HepG2 (cell line): ENCODE results near the gene TMEM33. TPM values are rescaled to one million over a fixed set of nuclear protein-coding genes. Genes with fewer than 3 reads are reported as not detected.
A peak's percentile ranks its signal among the peaks of the same experiment; 100 is the strongest.

Experiments
- ARID2 ChIP-seq: sonication (generic); formaldehyde crosslinking; IDR thresholded peaks from 2 replicates; pipeline ENCODE4 v1.8.1; 2022; ENCODE audit warnings: mild to moderate bottlenecking, missing genetic modification reagents, borderline replicate concordance
- ATF4 ChIP-seq, 2 experiments: fragments of 450-650 bp in 1 of 2; sonication (generic) in 1 of 2; formaldehyde crosslinking; IDR thresholded peaks; 2 replicates each; pipeline versions ENCODE4 v1.5.0 to v1.8.0; 2020 to 2022; ENCODE audit warnings: mild to moderate bottlenecking in 1 of 2, missing genetic modification reagents in 1 of 2
- CCAR2 ChIP-seq: fragments of 200-400 bp; formaldehyde crosslinking; optimal IDR thresholded peaks from 2 replicates; pipeline ENCODE3; 2018; ENCODE audit warnings: low read depth, mild to moderate bottlenecking, low read length, moderate library complexity
- CREBL2 ChIP-seq: sonication (generic); formaldehyde crosslinking; IDR thresholded peaks from 2 replicates; pipeline ENCODE4 v1.8.1; 2023; ENCODE audit warnings: missing genetic modification reagents, mild to moderate bottlenecking, borderline replicate concordance
- E2F1 ChIP-seq: sonication (generic); formaldehyde crosslinking; IDR thresholded peaks from 2 replicates; pipeline ENCODE4 v1.5.0; 2020; ENCODE audit warnings: missing genetic modification reagents
- ETV6 ChIP-seq: sonication (generic); formaldehyde crosslinking; conservative IDR thresholded peaks from 2 replicates; pipeline ENCODE4 v1.4.0; 2020; ENCODE audit warnings: missing genetic modification reagents
- MAFG ChIP-seq: sonication (generic); formaldehyde crosslinking; IDR thresholded peaks from 2 replicates; pipeline ENCODE4 v1.5.1; 2020; ENCODE audit warnings: mild to moderate bottlenecking, missing genetic modification reagents
- NCOA5 ChIP-seq: sonication (generic); formaldehyde crosslinking; IDR thresholded peaks from 2 replicates; pipeline ENCODE4 v1.4.0; 2020; ENCODE audit warnings: missing genetic modification reagents
- NFE2L2 ChIP-seq: fragments of 150-350 bp; IDR thresholded peaks from 2 replicates; pipeline ENCODE4 v1.6.1; 2014; ENCODE audit warnings: low read length
- PAF1 ChIP-seq: IDR thresholded peaks from 2 replicates; pipeline ENCODE4 v1.6.1; 2016; ENCODE audit warnings: missing genetic modification reagents, missing compliant biosample characterization
- POLR2AphosphoS2 ChIP-seq: IDR thresholded peaks from 2 replicates; pipeline ENCODE4 v1.6.1; 2011; ENCODE audit warnings: low read depth, low read length, improper control_type of control experiment
- RAD21 ChIP-seq: fragments of 450-650 bp; formaldehyde crosslinking; IDR thresholded peaks from 2 replicates; pipeline ENCODE4 v1.5.0; 2020; ENCODE audit warnings: mild to moderate bottlenecking
- THRA ChIP-seq: sonication (generic); formaldehyde crosslinking; IDR thresholded peaks from 2 replicates; pipeline ENCODE4 v1.4.0; 2020; ENCODE audit warnings: missing genetic modification reagents, borderline replicate concordance
- U2AF1 ChIP-seq: fragments of 200-400 bp; formaldehyde crosslinking; optimal IDR thresholded peaks from 2 replicates; pipeline ENCODE3; 2017; ENCODE audit warnings: mild to moderate bottlenecking, low read depth, low read length
- ZBTB39 ChIP-seq: sonication (generic); formaldehyde crosslinking; IDR thresholded peaks from 2 replicates; pipeline ENCODE4 v1.5.0; 2020; ENCODE audit warnings: missing genetic modification reagents
- ZC3H4 ChIP-seq: sonication (generic); formaldehyde crosslinking; IDR thresholded peaks from 2 replicates; pipeline ENCODE4 v1.4.0; 2020; ENCODE audit warnings: missing genetic modification reagents, borderline replicate concordance
- ZNF124 ChIP-seq: sonication (generic); formaldehyde crosslinking; IDR thresholded peaks from 2 replicates; pipeline ENCODE4 v1.4.0; 2020; ENCODE audit warnings: missing genetic modification reagents
- ZNF558 ChIP-seq: sonication (generic); formaldehyde crosslinking; IDR thresholded peaks from 2 replicates; pipeline ENCODE4 v1.9.0; 2022; ENCODE audit warnings: mild to moderate bottlenecking, missing genetic modification reagents, borderline replicate concordance
- ZNF772 ChIP-seq: sonication (generic); formaldehyde crosslinking; IDR thresholded peaks from 2 replicates; pipeline ENCODE4 v1.5.0; 2020; ENCODE audit warnings: mild to moderate bottlenecking, missing genetic modification reagents
- polyA plus RNA-seq, 8 experiments: library from polyadenylated mRNA; depleted of rRNA in 3 of 8; stranded (reverse) in 7 of 8; unstranded in 1 of 8; fragments of >200 nt; fragmentation: Illumina TruSeq in 4 of 8; extraction: Trizol in 4 of 8; gene quantifications; 2 replicates each; pipeline versions ENCODE4 v1.2.1 to v1.2.3, GENCODE V29; 2011 to 2016; ENCODE audit warnings: low read depth in 4 of 8, missing spikeins in 1 of 8, mixed read lengths in 1 of 8; ENCODE audit not compliant: insufficient read depth in 1 of 8
- total RNA-seq, 5 experiments: library from RNA; depleted of rRNA; stranded (reverse); fragments of >200 nt; fragmentation: Illumina TruSeq; extraction: Trizol; gene quantifications; 2 replicates each; pipeline ENCODE4 v1.2.3, GENCODE V29; 2016; ENCODE audit warnings: low read depth in 1 of 5
- TF ChIP-seq, protein P1 (sequence below): sonication (generic); formaldehyde crosslinking; IDR thresholded peaks from 2 replicates; pipeline ENCODE4 v1.9.0; 2022; ENCODE audit warnings: missing genetic modification reagents, mild to moderate bottlenecking, borderline replicate concordance
- TF ChIP-seq, protein P2 (sequence below): IDR thresholded peaks from 2 replicates; pipeline ENCODE4 v1.6.1; 2018; ENCODE audit warnings: missing genetic modification reagents

Gene TMEM33
- total and polyA plus RNA-seq, 2 of the 13 experiments (the other 11 are each of a cell fraction or from before 2014, with no cell fraction given) = 36.1 to 66.6 TPM

DNA sequence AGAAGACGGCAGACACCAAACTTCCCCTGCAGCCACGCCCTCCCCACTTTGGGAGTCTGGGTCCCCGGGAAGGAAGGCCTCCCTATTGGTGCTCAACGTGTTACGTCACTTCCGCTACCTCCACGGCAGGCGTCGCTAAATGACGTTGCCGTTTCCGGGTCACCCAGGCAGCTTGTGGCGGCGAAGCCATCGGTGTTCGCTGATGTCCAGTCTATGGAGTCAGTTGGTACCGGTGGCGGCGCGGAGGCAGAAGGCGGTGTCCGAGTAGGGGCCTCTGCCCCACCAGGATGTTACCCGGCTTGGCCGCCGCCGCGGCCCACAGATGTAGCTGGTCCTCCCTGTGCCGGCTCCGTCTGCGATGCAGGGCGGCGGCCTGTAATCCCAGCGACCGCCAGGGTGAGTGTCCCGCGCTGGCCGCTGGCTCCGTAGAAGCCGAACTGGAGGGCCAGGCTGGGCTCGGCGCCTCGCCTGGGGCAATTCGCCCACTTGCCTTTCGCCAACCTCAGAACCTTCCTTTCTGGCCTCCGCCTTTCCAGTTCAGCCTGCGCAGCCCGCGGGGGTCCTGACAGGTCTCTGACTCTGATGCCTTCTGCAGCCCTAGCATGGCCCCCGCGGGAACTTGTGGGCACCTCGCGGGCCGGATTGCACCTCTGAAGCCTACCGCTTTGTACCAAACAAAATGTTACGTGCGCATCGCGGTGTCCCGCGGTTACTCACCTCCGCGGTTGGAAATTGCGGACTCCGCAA lies 55.3 kb downstream of the TMEM33 start, which contains the start of gene SLC30A9 (continued):
- TF ChIP-seq ZBTB39 (CRISPR knock-in tag) (0 out of 2 replicates have a peak, but pooled peaks have one; percentile 26), ARID2 (CRISPR knock-in tag) (no peak), RAD21 (CRISPR knock-in tag) (no peak), U2AF1 (no peak), ETV6 (CRISPR knock-in tag) (peak; percentile 81; the same call in 1 of the 2 replicates), ZC3H4 (no peak), ZNF124 (CRISPR knock-in tag) (no peak; the same call in 1 of the 2 replicates), POLR2AphosphoS2 (no peak), NCOA5 (CRISPR knock-in tag) (no peak), ZNF772 (CRISPR knock-in tag) (peak; percentile 41; the same call in 1 of the 2 replicates), PAF1 (CRISPR knock-in tag) (no peak), ATF4 (CRISPR knock-in tag; IDR thresholded peaks at IDR 0.05) (no peak; a peak in 1 of 4 replicates), CCAR2 (no peak), E2F1 (no peak), NFE2L2 (no peak), ZNF558 (CRISPR knock-in tag) (no peak), MAFG (no peak), CREBL2 (CRISPR knock-in tag) (0 out of 2 replicates have a peak, but pooled peaks have one; percentile 45), THRA (CRISPR knock-in tag) (peak; percentile 44)
- TF ChIP-seq, protein P1, sequence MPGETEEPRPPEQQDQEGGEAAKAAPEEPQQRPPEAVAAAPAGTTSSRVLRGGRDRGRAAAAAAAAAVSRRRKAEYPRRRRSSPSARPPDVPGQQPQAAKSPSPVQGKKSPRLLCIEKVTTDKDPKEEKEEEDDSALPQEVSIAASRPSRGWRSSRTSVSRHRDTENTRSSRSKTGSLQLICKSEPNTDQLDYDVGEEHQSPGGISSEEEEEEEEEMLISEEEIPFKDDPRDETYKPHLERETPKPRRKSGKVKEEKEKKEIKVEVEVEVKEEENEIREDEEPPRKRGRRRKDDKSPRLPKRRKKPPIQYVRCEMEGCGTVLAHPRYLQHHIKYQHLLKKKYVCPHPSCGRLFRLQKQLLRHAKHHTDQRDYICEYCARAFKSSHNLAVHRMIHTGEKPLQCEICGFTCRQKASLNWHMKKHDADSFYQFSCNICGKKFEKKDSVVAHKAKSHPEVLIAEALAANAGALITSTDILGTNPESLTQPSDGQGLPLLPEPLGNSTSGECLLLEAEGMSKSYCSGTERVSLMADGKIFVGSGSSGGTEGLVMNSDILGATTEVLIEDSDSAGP (CRISPR knock-in tag) = peak; percentile 93
- TF ChIP-seq, protein P2, sequence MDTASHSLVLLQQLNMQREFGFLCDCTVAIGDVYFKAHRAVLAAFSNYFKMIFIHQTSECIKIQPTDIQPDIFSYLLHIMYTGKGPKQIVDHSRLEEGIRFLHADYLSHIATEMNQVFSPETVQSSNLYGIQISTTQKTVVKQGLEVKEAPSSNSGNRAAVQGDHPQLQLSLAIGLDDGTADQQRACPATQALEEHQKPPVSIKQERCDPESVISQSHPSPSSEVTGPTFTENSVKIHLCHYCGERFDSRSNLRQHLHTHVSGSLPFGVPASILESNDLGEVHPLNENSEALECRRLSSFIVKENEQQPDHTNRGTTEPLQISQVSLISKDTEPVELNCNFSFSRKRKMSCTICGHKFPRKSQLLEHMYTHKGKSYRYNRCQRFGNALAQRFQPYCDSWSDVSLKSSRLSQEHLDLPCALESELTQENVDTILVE (CRISPR knock-in tag) = peak; percentile 34
